Measurements from ENCODE around the gene SENP7.
"Not testable (repeated sequence)": the region's sequence is repeated elsewhere in the genome, so short reads cannot be mapped to it uniquely, and the experiment has no call there.

Gene SENP7

GRCh38 chr3:101453961-101454360 is 59.1 kb downstream of the SENP7 start:
- Mint-ChIP-seq H3K27me3 (no peaks in the 10 kb centered on the region), H3K4me3 (no peak overlapping the region), H3K9me3 (peaks cover 20% of the 10 kb centered on the region), H3K36me3 (ENCODE audit: low read depth) (peaks cover 39% of the 10 kb centered on the region), H3K27ac (no peak overlapping the region), H3K4me1 (ENCODE audit: low read depth) (no peaks in the 10 kb centered on the region)
- intact Hi-C loops (cut with micrococcal nuclease): no loop called here

- H3K4me1 Mint-ChIP-seq (ENCODE audit: low read depth); H3K4me3 Mint-ChIP-seq; H3K27ac Mint-ChIP-seq; H3K27me3 Mint-ChIP-seq; intact Hi-C loops (cut with micrococcal nuclease): not testable (repeated sequence)
- Mint-ChIP-seq H3K36me3 (ENCODE audit: low read depth) (peaks cover 27% of the 10 kb centered on the region), H3K9me3 (peaks cover 55% of the 10 kb centered on the region)
These were observed 74.4 kb downstream of the SENP7 start for GRCh38 chr3:101438641-101439040.

- intact Hi-C loops (cut with micrococcal nuclease): no loop called here
- H3K4me1 Mint-ChIP-seq (ENCODE audit: low read depth): no peaks in the 10 kb centered on the region
- H3K36me3 Mint-ChIP-seq (ENCODE audit: low read depth): peaks cover 26% of the 10 kb centered on the region
- no peak overlapping the region for H3K27ac Mint-ChIP-seq
- peaks cover 75% of the 10 kb centered on the region for H3K9me3 Mint-ChIP-seq
- H3K27me3 Mint-ChIP-seq: no peaks in the 10 kb centered on the region
- no peak overlapping the region for H3K4me3 Mint-ChIP-seq
These were observed 79.4 kb downstream of the SENP7 start for GRCh38 chr3:101433652-101434051.

GRCh38 chr3:101423984-101424888 is 88.8 kb downstream of the SENP7 start:
- H3K36me3 Mint-ChIP-seq (ENCODE audit: low read depth): peaks cover 6% of the 10 kb centered on the region
- intact Hi-C loops (cut with micrococcal nuclease): no loop called here
- H3K27me3 Mint-ChIP-seq: no peaks in the 10 kb centered on the region
- H3K27ac Mint-ChIP-seq: no peak overlapping the region
- H3K4me3 Mint-ChIP-seq: no peak overlapping the region
- peaks cover 41% of the 10 kb centered on the region for H3K9me3 Mint-ChIP-seq
- H3K4me1 Mint-ChIP-seq (ENCODE audit: low read depth): peaks cover 4% of the 10 kb centered on the region

- H3K4me3 Mint-ChIP-seq: no peak overlapping the region
- H3K4me1 Mint-ChIP-seq (ENCODE audit: low read depth): peaks cover 8% of the 10 kb centered on the region
- peaks cover 8% of the 10 kb centered on the region for H3K9me3 Mint-ChIP-seq
- no peak overlapping the region for H3K27ac Mint-ChIP-seq
- H3K36me3 Mint-ChIP-seq (ENCODE audit: low read depth): peaks cover 20% of the 10 kb centered on the region
- intact Hi-C loops (cut with micrococcal nuclease): no loop called here
- H3K27me3 Mint-ChIP-seq: no peaks in the 10 kb centered on the region
These were observed 94.2 kb downstream of the SENP7 start for GRCh38 chr3:101418851-101419250.

GRCh38 chr3:101414121-101414520 is 98.9 kb downstream of the SENP7 start:
- peaks cover 42% of the 10 kb centered on the region for H3K36me3 Mint-ChIP-seq (ENCODE audit: low read depth)
- H3K27me3 Mint-ChIP-seq: no peaks in the 10 kb centered on the region
- peaks cover 9% of the 10 kb centered on the region for H3K4me1 Mint-ChIP-seq (ENCODE audit: low read depth)
- no peak overlapping the region for H3K27ac Mint-ChIP-seq
- intact Hi-C loops (cut with micrococcal nuclease): no loop called here
- no peak overlapping the region for H3K4me3 Mint-ChIP-seq
- peaks cover 12% of the 10 kb centered on the region for H3K9me3 Mint-ChIP-seq

GRCh38 chr3:101413656-101414055 is 99.4 kb downstream of the SENP7 start:
- intact Hi-C loops (cut with micrococcal nuclease): no loop called here
- Mint-ChIP-seq H3K9me3 (peaks cover 17% of the 10 kb centered on the region), H3K4me1 (ENCODE audit: low read depth) (peaks cover 8% of the 10 kb centered on the region), H3K36me3 (ENCODE audit: low read depth) (peaks cover 47% of the 10 kb centered on the region), H3K27ac (no peak overlapping the region), H3K4me3 (no peak overlapping the region), H3K27me3 (no peaks in the 10 kb centered on the region)

- Mint-ChIP-seq H3K36me3 (ENCODE audit: low read depth) (peaks cover 70% of the 10 kb centered on the region), H3K27me3 (no peaks in the 10 kb centered on the region), H3K4me1 (ENCODE audit: low read depth) (no peaks in the 10 kb centered on the region), H3K9me3 (peaks cover 45% of the 10 kb centered on the region), H3K27ac (no peak overlapping the region), H3K4me3 (no peak overlapping the region)
- intact Hi-C loops (cut with micrococcal nuclease): no loop called here
These were observed 121.5 kb downstream of the SENP7 start for GRCh38 chr3:101391413-101391950.

GRCh38 chr3:101388706-101389105 is 124.3 kb downstream of the SENP7 start:
- peaks cover 58% of the 10 kb centered on the region for H3K36me3 Mint-ChIP-seq (ENCODE audit: low read depth)
- no peak overlapping the region for H3K27ac Mint-ChIP-seq
- intact Hi-C loops (cut with micrococcal nuclease): no loop called here
- peaks cover 32% of the 10 kb centered on the region for H3K9me3 Mint-ChIP-seq
- H3K4me1 Mint-ChIP-seq (ENCODE audit: low read depth): no peaks in the 10 kb centered on the region
- H3K4me3 Mint-ChIP-seq: no peak overlapping the region
- H3K27me3 Mint-ChIP-seq: no peaks in the 10 kb centered on the region

GRCh38 chr3:101387351-101387750 is 125.7 kb downstream of the SENP7 start:
- H3K4me1 Mint-ChIP-seq (ENCODE audit: low read depth): no peaks in the 10 kb centered on the region

GRCh38 chr3:101384426-101384825 is 128.6 kb downstream of the SENP7 start:
- intact Hi-C loops (cut with micrococcal nuclease): loop anchor here (5.0 kb wide), 1 partner anchor 647 kb away; no protein-coding TSS in a partner anchor
- Mint-ChIP-seq H3K27me3 (no peaks in the 10 kb centered on the region), H3K4me3 (no peak overlapping the region)

More at GRCh38 chr3:101387351-101387750, 125.7 kb downstream of the SENP7 start:
- Mint-ChIP-seq H3K9me3 (peaks cover 22% of the 10 kb centered on the region), H3K36me3 (ENCODE audit: low read depth) (peaks cover 47% of the 10 kb centered on the region), H3K27ac (no peak overlapping the region), H3K27me3 (no peaks in the 10 kb centered on the region), H3K4me3 (no peak overlapping the region)
- intact Hi-C loops (cut with micrococcal nuclease): no loop called here

GRCh38 chr3:101383656-101384055 is 129.4 kb downstream of the SENP7 start:
- Mint-ChIP-seq H3K9me3 (peaks cover 9% of the 10 kb centered on the region), H3K4me1 (ENCODE audit: low read depth) (peaks cover 13% of the 10 kb centered on the region), H3K36me3 (ENCODE audit: low read depth) (peaks cover 16% of the 10 kb centered on the region), H3K4me3 (no peak overlapping the region), H3K27ac (no peak overlapping the region), H3K27me3 (no peaks in the 10 kb centered on the region)
- intact Hi-C loops (cut with micrococcal nuclease): loop anchor here (5.0 kb wide), 1 partner anchor 646 kb away; no protein-coding TSS in a partner anchor

More at GRCh38 chr3:101384426-101384825, 128.6 kb downstream of the SENP7 start:
- peaks cover 11% of the 10 kb centered on the region for H3K9me3 Mint-ChIP-seq
- no peak overlapping the region for H3K27ac Mint-ChIP-seq
- peaks cover 7% of the 10 kb centered on the region for H3K4me1 Mint-ChIP-seq (ENCODE audit: low read depth)
- peaks cover 24% of the 10 kb centered on the region for H3K36me3 Mint-ChIP-seq (ENCODE audit: low read depth)

- Mint-ChIP-seq H3K27ac (no peak overlapping the region), H3K9me3 (peaks cover 6% of the 10 kb centered on the region), H3K36me3 (ENCODE audit: low read depth) (peaks cover 11% of the 10 kb centered on the region), H3K27me3 (no peaks in the 10 kb centered on the region), H3K4me1 (ENCODE audit: low read depth) (peaks cover 17% of the 10 kb centered on the region), H3K4me3 (no peak overlapping the region)
- intact Hi-C loops (cut with micrococcal nuclease): loop anchor here (5.0 kb wide), 1 partner anchor 646 kb away; no protein-coding TSS in a partner anchor
These were observed 129.8 kb downstream of the SENP7 start for GRCh38 chr3:101383156-101383575.

GRCh38 chr3:101381809-101382208 is 131.2 kb downstream of the SENP7 start:
- Mint-ChIP-seq H3K4me1 (ENCODE audit: low read depth) (peaks cover 22% of the 10 kb centered on the region), H3K27ac (no peak overlapping the region), H3K4me3 (no peak overlapping the region), H3K9me3 (peaks cover 6% of the 10 kb centered on the region), H3K36me3 (ENCODE audit: low read depth) (peaks cover 7% of the 10 kb centered on the region), H3K27me3 (no peaks in the 10 kb centered on the region)
- intact Hi-C loops (cut with micrococcal nuclease): loop anchor here (5.0 kb wide), 1 partner anchor 645 kb away; no protein-coding TSS in a partner anchor
